Measurements from ENCODE around the gene BAHCC1.

The BAHCC1 gene

GRCh38 chr17:81386141-81386645 is 9.1 kb upstream of the BAHCC1 start:
- in situ Hi-C loops (cut with MboI; ENCODE audit: low sequenced_read_pairs), result no loop called here

- in situ Hi-C loops (cut with MboI; ENCODE audit: low sequenced_read_pairs), result no loop called here
These were observed 8.6 kb upstream of the BAHCC1 start for GRCh38 chr17:81386646-81387099.

DNA sequence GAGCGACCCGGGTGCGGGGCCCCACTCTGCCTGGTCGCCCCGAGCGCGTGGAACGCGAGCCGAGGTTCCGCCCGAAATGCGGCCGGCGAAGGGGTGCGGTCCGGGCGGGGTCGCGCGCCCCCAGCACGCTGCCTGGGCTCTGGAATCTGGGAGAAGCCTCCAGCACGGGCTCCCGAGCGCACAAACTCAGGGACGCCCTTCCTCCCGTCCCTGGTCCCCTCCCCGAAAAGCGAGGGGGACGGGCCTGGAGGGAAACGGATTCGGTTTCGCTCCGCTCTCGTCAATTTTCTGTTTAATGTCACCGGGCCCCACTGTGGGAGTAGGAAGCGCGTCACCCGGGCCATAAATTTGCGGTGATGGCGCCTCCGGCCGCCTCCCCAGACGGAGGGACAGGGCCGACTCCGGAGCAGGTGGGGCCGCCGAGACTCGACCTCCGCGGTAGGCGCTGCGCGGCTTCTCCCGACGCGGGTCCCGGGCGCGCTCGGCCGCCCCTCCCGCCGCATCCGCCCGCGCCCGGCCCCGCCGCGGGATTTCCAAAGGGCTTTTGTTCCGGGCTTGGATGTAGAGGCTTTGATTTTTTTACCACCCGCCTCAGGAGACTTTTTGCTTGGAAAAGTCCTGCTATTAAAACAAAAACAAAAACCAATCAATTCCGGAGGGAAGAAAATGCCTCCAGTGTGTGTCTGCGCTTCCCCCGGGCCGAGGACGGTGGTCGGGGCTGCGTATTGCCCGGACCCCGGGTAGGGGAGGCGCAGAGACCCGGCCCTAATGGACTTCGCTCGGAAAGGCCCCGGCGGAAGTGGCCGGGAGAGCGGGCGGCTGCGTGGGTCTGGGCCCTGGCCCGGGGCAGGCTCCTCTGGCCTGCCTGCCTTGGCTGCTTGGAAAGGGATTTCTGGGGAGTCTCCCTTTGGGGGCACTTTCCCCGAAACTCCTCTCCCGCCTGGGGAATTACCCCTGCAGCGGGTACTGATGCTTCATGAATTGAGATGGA is 7.9 kb upstream of the BAHCC1 start:
- in situ Hi-C loops (cut with MboI; ENCODE audit: low sequenced_read_pairs), result no loop called here

DNA sequence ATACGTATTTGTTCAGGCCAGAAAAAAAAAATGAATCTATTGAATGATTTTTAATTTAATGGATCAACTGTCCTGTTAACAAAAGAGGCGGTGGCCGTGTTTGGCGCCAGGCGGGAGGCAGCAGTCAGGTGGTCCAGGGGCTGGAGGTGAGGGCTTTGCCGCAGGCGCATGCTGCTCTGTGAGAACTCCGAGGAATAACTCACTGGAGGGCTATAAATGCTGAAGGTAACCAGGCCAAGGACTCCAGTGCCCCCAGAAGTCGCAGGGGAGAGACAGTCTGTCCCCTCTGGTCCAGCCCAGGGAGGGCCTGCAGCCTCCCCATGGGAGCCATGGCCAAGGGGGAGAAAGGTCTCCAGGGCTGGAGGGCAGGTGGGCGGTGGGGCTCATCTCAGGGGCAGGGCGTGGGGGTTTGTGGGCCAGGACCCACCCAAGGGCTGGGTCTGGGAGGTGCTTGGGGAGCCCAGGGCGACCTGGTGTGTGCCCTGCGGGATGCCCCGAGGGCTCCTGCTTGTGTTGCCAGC is 7.1 kb upstream of the BAHCC1 start:
- in situ Hi-C loops (cut with MboI; ENCODE audit: low sequenced_read_pairs), result no loop called here

DNA sequence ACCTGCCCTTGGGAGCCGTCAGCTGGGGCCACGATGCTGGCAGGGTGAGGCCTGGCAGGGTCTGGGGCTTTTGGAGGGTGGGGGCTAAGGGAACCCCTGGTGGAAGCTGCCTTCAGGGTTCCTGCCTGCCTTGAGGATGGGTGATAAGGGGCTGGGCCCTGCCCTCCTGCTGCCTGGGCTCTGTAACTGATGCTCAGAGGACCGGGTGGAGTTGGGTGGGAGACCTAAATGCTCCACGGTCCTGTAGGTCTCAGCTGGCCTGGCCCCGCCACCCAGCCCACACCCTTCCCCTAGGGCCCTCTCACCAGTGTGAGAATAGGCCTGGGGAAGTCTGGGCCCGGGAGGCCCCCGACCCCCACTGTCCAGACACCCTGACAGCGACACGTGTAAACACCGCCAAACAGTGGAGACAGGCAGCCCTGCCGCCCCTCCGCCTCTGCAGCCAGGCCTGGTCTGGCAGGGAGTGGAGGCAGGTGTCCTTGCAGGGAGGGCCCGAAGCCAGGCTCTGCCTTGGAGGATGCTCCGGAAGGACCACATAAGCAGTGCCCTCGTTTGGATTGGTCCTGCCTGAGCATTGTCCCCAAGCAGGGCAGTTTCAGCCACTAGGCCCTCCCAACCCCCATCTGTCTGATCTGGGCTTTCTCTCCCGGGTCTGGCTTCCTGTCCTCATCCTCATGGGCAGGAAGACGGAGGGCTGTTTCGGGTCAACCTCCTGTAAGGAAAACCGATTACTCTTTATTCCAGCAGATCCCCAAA is 6.5 kb upstream of the BAHCC1 start:
- in situ Hi-C loops (cut with MboI; ENCODE audit: low sequenced_read_pairs), result no loop called here

- in situ Hi-C loops (cut with MboI; ENCODE audit: low sequenced_read_pairs), result no loop called here
These were observed 5.7 kb upstream of the BAHCC1 start for GRCh38 chr17:81389585-81389984.

DNA sequence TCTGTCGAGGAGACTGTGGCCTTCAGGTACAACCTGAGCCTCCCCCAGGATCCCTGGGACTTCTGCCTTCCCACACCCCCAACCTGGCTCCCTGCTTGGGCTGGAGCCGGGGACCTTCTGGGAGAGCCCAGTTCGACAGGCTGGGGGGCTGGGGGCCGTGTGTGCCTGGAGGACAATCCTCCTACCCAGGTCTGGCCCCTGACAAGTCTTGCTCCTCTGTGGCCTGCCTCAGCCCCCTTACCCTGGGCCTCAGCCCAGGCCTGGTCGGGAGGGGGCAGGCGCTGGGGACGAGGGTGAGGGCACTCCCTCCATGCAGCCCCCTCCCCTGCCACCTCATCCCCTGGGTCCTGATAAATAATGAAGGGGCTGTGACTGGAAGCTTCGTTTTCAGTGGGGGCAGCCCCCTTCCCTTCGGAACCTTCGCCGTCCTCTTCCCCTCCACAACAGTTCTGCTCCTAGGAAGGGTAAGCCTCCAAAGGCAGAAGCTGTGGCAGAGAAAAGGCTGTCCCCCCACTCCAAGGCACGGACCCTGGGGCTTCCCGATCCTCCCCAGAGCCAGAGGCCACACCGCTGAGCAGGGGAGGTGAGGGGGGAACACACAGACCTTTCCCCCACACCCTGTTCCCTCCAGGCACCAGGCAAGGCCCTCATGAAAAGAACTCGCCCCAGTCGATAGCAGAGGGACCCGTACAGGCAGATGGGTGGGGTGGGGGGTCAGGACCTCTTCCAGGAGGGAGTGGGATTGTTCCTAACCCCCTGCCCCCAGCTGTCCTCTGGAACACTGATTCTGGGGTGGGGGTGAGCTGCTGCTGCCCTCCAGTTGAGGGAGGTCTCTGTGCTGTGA is 5.0 kb upstream of the BAHCC1 start:
- in situ Hi-C loops (cut with MboI; ENCODE audit: low sequenced_read_pairs), result no loop called here

- in situ Hi-C loops (cut with MboI; ENCODE audit: low sequenced_read_pairs), result no loop called here
These were observed 4.4 kb upstream of the BAHCC1 start for GRCh38 chr17:81390873-81391255.

- in situ Hi-C loops (cut with MboI; ENCODE audit: low sequenced_read_pairs), result no loop called here
These were observed 3.8 kb upstream of the BAHCC1 start for GRCh38 chr17:81391293-81391935.

- in situ Hi-C loops (cut with MboI; ENCODE audit: low sequenced_read_pairs), result no loop called here
These were observed 3.0 kb upstream of the BAHCC1 start for GRCh38 chr17:81391936-81392908.

- in situ Hi-C loops (cut with MboI; ENCODE audit: low sequenced_read_pairs), result no loop called here
These were observed 2.2 kb upstream of the BAHCC1 start for GRCh38 chr17:81392909-81393654.

- in situ Hi-C loops (cut with MboI; ENCODE audit: low sequenced_read_pairs), result no loop called here
These were observed 1.4 kb upstream of the BAHCC1 start for GRCh38 chr17:81393684-81394376.

GRCh38 chr17:81394377-81394920 is 808 bp upstream of the BAHCC1 start:
- in situ Hi-C loops (cut with MboI; ENCODE audit: low sequenced_read_pairs), result no loop called here

- in situ Hi-C loops (cut with MboI; ENCODE audit: low sequenced_read_pairs), result no loop called here
These were observed 482 bp downstream of the BAHCC1 start for GRCh38 chr17:81395600-81396277.

- in situ Hi-C loops (cut with MboI; ENCODE audit: low sequenced_read_pairs), result no loop called here
These were observed 1.0 kb downstream of the BAHCC1 start for GRCh38 chr17:81396278-81396721.

- in situ Hi-C loops (cut with MboI; ENCODE audit: low sequenced_read_pairs), result no loop called here
These were observed 1.6 kb downstream of the BAHCC1 start for GRCh38 chr17:81396722-81397313.

All from HL-60/S4 treated with phorbol 12-myristate 13-acetate at 8.2 ng/mL for 4 days and 3 days (cell line).